Measurements from ENCODE around the gene ASAP2.

The ASAP2 gene

GRCh38 chr2:9249020-9249800 lies 42.6 kb downstream of the ASAP2 start:
- in situ Hi-C loops (cut with HindIII; ENCODE audit: low sequenced_read_pairs), result no loop called here

DNA sequence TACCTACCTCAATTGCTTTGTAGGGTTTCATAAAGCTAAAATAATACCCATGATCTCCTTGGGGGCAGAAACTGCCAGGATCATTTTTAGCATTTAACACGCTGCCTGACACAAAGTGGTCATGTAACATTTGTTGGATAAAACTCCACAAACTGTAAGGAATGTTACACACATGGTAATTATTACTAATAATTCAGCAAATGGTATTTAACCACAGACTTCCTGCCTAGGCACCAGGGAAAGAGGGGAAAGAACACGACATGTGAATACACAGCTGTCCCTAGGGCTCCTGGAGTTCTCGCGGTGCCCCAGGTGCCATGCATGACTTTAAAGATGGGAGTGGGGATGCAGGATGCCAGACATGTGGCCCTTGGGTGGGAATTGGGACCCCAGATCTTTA lies 43.5 kb downstream of the ASAP2 start:
- in situ Hi-C loops (cut with HindIII; ENCODE audit: low sequenced_read_pairs), result no loop called here
- H3K4me3 ChIP-seq (ENCODE audit: low read depth, low read length), result no peak overlapping the region
- no peak for DNase-seq (ENCODE audit: low read depth)
- TF ChIP-seq, protein P1, sequence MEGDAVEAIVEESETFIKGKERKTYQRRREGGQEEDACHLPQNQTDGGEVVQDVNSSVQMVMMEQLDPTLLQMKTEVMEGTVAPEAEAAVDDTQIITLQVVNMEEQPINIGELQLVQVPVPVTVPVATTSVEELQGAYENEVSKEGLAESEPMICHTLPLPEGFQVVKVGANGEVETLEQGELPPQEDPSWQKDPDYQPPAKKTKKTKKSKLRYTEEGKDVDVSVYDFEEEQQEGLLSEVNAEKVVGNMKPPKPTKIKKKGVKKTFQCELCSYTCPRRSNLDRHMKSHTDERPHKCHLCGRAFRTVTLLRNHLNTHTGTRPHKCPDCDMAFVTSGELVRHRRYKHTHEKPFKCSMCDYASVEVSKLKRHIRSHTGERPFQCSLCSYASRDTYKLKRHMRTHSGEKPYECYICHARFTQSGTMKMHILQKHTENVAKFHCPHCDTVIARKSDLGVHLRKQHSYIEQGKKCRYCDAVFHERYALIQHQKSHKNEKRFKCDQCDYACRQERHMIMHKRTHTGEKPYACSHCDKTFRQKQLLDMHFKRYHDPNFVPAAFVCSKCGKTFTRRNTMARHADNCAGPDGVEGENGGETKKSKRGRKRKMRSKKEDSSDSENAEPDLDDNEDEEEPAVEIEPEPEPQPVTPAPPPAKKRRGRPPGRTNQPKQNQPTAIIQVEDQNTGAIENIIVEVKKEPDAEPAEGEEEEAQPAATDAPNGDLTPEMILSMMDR (IDR thresholded peaks at IDR 0.05; ENCODE audit: low read depth, low read length, missing control alignments), result no peak

More at GRCh38 chr2:9249020-9249800, 42.6 kb downstream of the ASAP2 start:
- H3K4me3 ChIP-seq (ENCODE audit: low read depth, low read length), result no peak overlapping the region
- TF ChIP-seq, protein P1 (IDR thresholded peaks at IDR 0.05; ENCODE audit: low read depth, low read length, missing control alignments), result no peak
- DNase-seq (ENCODE audit: low read depth), result no peak

- H3K4me3 ChIP-seq (ENCODE audit: low read depth, low read length), result no peak overlapping the region
- TF ChIP-seq, protein P1 (IDR thresholded peaks at IDR 0.05; ENCODE audit: low read depth, low read length, missing control alignments), result no peak
- in situ Hi-C loops (cut with HindIII; ENCODE audit: low sequenced_read_pairs), result no loop called here
- no peak for DNase-seq (ENCODE audit: low read depth)
Measured at GRCh38 chr2:9250498-9251153, 44.0 kb downstream of the ASAP2 start.

DNA sequence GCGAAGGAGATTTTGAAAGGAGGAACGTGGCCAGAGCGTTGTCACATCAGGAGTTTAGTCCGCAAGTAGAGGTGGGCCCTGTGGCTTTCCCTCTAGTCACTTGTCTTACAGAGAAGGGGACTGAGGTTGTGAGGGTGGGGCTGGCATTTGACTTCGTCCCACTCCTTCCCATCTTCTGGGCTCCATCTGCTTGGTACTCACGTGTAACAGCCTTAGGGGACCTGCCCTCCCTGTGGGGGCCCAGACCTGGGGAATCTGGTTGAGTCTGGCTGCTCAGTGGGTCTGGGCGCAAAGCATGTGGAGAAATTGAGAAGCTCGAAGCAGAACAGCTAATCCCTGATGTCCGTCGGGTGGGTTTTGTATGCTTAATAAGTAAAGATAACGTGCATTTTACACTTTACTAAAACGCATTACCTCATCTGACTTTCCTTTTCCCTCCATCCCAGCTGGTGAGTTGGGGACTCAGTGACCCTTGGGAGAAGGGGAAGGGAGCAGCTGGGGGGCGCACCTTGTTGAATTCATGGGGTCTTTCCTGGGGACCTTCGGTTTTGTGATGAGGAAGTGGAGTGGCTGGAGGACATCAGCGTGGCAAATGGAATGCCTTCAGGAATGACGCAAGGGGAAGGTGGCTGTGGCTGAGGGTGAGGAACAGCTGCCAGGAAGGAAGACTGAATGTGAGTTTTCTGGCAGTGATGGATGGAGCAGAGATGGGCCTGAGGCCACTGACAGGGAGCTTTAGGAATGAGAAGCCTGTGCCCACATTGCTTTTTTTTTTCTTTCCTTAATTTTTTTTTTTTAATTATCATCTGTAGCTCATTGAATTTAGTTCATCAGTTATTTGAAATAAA lies 44.8 kb downstream of the ASAP2 start:
- H3K4me3 ChIP-seq (ENCODE audit: low read depth, low read length), result no peak overlapping the region
- no peak for DNase-seq (ENCODE audit: low read depth)
- in situ Hi-C loops (cut with HindIII; ENCODE audit: low sequenced_read_pairs), result no loop called here
- TF ChIP-seq, protein P1 (IDR thresholded peaks at IDR 0.05; ENCODE audit: low read depth, low read length, missing control alignments), result no peak

DNA sequence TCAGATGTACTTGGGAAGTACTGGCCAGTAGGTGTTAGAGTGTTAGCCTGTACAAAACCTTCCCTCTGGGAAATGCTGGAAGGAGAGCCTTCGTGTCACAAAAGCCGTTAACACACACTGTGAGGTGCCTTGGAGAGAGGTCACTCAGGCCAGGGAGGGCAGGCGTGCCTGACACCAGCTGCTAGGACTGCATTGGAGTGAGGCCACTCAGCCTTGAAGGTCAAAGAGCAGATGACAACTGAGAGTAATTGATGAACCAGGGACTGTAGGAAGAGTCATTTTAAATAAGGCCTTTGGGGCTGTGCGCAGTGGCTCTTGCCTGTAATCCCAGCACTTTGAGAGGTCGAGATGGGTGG lies 45.4 kb downstream of the ASAP2 start:
- no peak overlapping the region for H3K4me3 ChIP-seq (ENCODE audit: low read depth, low read length)
- no peak for DNase-seq (ENCODE audit: low read depth)
- in situ Hi-C loops (cut with HindIII; ENCODE audit: low sequenced_read_pairs), result no loop called here
- TF ChIP-seq, protein P1 (IDR thresholded peaks at IDR 0.05; ENCODE audit: low read depth, low read length, missing control alignments), result no peak

DNA sequence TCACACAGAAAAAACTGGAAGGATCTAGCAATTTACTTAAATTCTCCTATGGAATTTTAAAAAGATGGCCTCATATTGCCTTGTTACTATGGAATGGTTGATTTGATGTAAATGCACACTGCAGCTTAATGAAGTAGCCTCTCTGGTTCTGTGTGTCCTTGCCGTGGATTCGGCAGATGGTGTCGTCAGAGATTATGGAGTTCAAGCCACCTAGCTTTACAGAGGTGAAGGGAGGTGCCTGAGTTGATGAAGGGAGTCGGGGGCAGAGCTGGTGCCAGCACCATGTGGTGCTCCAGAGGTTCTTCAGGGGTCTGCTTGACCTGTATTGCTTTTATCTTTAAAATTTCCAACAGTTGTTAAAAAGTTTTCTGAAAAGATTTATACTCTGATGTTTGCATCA lies 48.8 kb downstream of the ASAP2 start:
- H3K4me3 ChIP-seq (ENCODE audit: low read depth, low read length), result no peak overlapping the region
- TF ChIP-seq, protein P1 (IDR thresholded peaks at IDR 0.05; ENCODE audit: low read depth, low read length, missing control alignments), result no peak
- DNase-seq (ENCODE audit: low read depth), result no peak
- in situ Hi-C loops (cut with HindIII; ENCODE audit: low sequenced_read_pairs), result no loop called here
